ENCODE results near the gene PDSS1.

PDSS1 gene

GRCh38 chr10:26698909-26699308 lies 1.4 kb downstream of the PDSS1 start:
- no peak for FAIRE-seq

GRCh38 chr10:26699631-26700030 lies 2.1 kb downstream of the PDSS1 start:
- DNase-seq (ENCODE audit: low spot score) (no peak), FAIRE-seq (no peak)

More at GRCh38 chr10:26698909-26699308, 1.4 kb downstream of the PDSS1 start:
- no peak for DNase-seq (ENCODE audit: low spot score)

- DNase-seq (ENCODE audit: low spot score) (no peak), FAIRE-seq (no peak)
Observed at GRCh38 chr10:26700884-26701630, 3.6 kb downstream of the PDSS1 start.

- FAIRE-seq (no peak), DNase-seq (ENCODE audit: low spot score) (no peak)
Observed at GRCh38 chr10:26703096-26703495, 5.6 kb downstream of the PDSS1 start.

- DNase-seq (ENCODE audit: low spot score): no peak
- no peak for FAIRE-seq
Observed at GRCh38 chr10:26703974-26704373, 6.5 kb downstream of the PDSS1 start.

GRCh38 chr10:26706206-26706605 lies 8.7 kb downstream of the PDSS1 start:
- no peak for FAIRE-seq
- DNase-seq (ENCODE audit: low spot score): no peak

- FAIRE-seq (no peak), DNase-seq (ENCODE audit: low spot score) (no peak)
Observed at GRCh38 chr10:26706936-26707335, 9.4 kb downstream of the PDSS1 start.

- DNase-seq (ENCODE audit: low spot score) (no peak), FAIRE-seq (no peak)
Observed at GRCh38 chr10:26711324-26711723, 13.8 kb downstream of the PDSS1 start.

GRCh38 chr10:26714415-26715136 lies 17.1 kb downstream of the PDSS1 start:
- no peak for FAIRE-seq

GRCh38 chr10:26715137-26715487 lies 17.6 kb downstream of the PDSS1 start:
- FAIRE-seq (no peak), DNase-seq (ENCODE audit: low spot score) (no peak)

More at GRCh38 chr10:26714415-26715136, 17.1 kb downstream of the PDSS1 start:
- DNase-seq (ENCODE audit: low spot score): no peak

- FAIRE-seq (no peak), DNase-seq (ENCODE audit: low spot score) (no peak)
Observed at GRCh38 chr10:26717476-26717875, 20.0 kb downstream of the PDSS1 start.

- FAIRE-seq: no peak
- no peak for DNase-seq (ENCODE audit: low spot score)
Observed at GRCh38 chr10:26721561-26721960, 24.1 kb downstream of the PDSS1 start.

- no peak for DNase-seq (ENCODE audit: low spot score)
- FAIRE-seq: no peak
Observed at GRCh38 chr10:26723016-26723415, 25.5 kb downstream of the PDSS1 start.

GRCh38 chr10:26725837-26726727 lies 28.6 kb downstream of the PDSS1 start:
- DNase-seq (ENCODE audit: low spot score) (peak; percentile 61), FAIRE-seq (peak; percentile 58)

GRCh38 chr10:26727005-26727404 lies 29.5 kb downstream of the PDSS1 start:
- FAIRE-seq (no peak), DNase-seq (ENCODE audit: low spot score) (no peak)

- FAIRE-seq: no peak
- DNase-seq (ENCODE audit: low spot score): no peak
Observed at GRCh38 chr10:26728957-26729356, 31.5 kb downstream of the PDSS1 start.

- DNase-seq (ENCODE audit: low spot score) (no peak), FAIRE-seq (no peak)
Observed at GRCh38 chr10:26729395-26729794, 31.9 kb downstream of the PDSS1 start.

- FAIRE-seq: no peak
- DNase-seq (ENCODE audit: low spot score): no peak
Observed at GRCh38 chr10:26730552-26730951, 33.1 kb downstream of the PDSS1 start.

- FAIRE-seq (no peak), DNase-seq (ENCODE audit: low spot score) (no peak)
Observed at GRCh38 chr10:26733750-26734568, 36.5 kb downstream of the PDSS1 start.

GRCh38 chr10:26735435-26735834 lies 37.9 kb downstream of the PDSS1 start:
- no peak for FAIRE-seq
- no peak for DNase-seq (ENCODE audit: low spot score)

GRCh38 chr10:26737730-26738129 lies 40.2 kb downstream of the PDSS1 start:
- FAIRE-seq: no peak
- no peak for DNase-seq (ENCODE audit: low spot score)
